Measurements from ENCODE around the gene TMCC1.
"Not testable (repeated sequence)": the region's sequence is repeated elsewhere in the genome, so short reads cannot be mapped to it uniquely, and the experiment has no call there.

The TMCC1 gene

DNA sequence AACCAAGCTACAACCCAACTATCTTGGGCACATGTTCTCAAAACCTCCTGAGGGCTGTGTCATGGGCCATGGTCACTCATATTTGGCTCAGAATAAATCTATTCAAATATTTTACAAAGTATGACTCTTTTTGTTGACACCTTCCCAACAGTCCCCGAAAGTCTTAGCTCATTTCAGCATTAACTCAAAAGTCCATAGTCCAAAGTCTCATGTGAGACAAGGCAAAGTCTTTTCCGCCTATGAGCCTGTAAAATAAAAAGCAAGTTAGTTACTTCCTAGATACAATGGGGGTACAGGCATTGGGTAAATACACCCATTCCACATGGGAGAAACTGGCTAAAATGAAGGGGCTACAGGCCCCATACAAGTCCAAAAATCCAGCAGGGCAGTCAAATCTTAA, 197.1 kb downstream of the TMCC1 start:
- Histone ChIP-seq H3K4me1 (ENCODE audit: control insufficient read depth, insufficient read depth, low read length) (peaks cover 12% of the 10 kb centered on the region), H3K36me3 (ENCODE audit: control insufficient read depth, insufficient read depth, low read length, severe bottlenecking) (peaks cover 29% of the 10 kb centered on the region)
- not testable (repeated sequence) for H3K4me3 ChIP-seq (ENCODE audit: low read length); H3K9ac ChIP-seq (ENCODE audit: low read length); H3K9me3 ChIP-seq (ENCODE audit: control insufficient read depth, low read length); DNase-seq (ENCODE audit: low read depth); H3K27me3 ChIP-seq (replicated peaks; ENCODE audit: control insufficient read depth, insufficient read depth, low read length)

DNA sequence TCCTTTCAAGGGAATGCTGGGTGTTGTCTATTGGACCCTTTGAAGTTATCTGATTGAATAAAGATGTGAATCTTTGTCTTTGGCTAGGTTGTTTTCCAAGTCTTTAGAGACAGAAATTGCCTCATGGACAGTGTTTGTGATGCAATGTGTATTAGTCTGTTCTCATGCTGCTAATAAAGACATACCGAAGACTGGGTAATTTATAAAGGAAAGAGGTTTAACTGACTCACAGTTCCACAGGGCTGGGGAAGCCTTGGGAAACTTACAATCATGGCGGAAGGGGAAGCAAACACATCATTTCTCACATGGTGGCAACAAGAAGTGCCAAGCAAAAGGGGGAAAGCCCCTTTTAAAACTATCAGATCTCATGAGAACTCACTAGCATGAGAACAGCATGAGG, 198.3 kb downstream of the TMCC1 start:
- peaks cover 12% of the 10 kb centered on the region for H3K4me1 ChIP-seq (ENCODE audit: control insufficient read depth, insufficient read depth, low read length)
- H3K9me3 ChIP-seq (ENCODE audit: control insufficient read depth, low read length), result no peaks in the 10 kb centered on the region
- DNase-seq (ENCODE audit: low read depth), result peak; percentile 44
- no peaks in the 10 kb centered on the region for H3K27me3 ChIP-seq (replicated peaks; ENCODE audit: control insufficient read depth, insufficient read depth, low read length)
- H3K36me3 ChIP-seq (ENCODE audit: control insufficient read depth, insufficient read depth, low read length, severe bottlenecking), result peaks cover 24% of the 10 kb centered on the region
- no peak overlapping the region for H3K9ac ChIP-seq (ENCODE audit: low read length)
- no peak overlapping the region for H3K4me3 ChIP-seq (ENCODE audit: low read length)

DNA sequence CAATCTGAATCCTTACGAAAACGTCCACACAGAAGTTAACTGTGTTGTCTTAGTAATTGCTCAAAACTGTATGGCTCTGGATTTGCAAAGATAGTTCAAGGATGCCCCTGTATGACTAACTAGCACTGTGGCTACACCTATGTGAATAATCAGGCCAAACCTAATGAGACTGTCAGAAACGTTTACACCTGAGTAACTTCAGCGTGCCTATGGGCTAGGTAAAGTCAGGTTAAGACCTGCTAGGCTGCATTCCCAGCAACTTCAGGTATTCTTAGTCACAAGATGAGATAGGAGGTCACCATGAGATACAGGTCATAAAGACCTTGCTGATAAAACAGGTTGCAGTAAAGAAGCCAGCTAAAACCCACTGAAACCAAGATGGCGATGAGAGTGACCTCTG, 199.3 kb downstream of the TMCC1 start:
- DNase-seq (ENCODE audit: low read depth), result no peak
- H3K27me3 ChIP-seq (replicated peaks; ENCODE audit: control insufficient read depth, insufficient read depth, low read length), result no peaks in the 10 kb centered on the region
- peaks cover 17% of the 10 kb centered on the region for H3K36me3 ChIP-seq (ENCODE audit: control insufficient read depth, insufficient read depth, low read length, severe bottlenecking)
- no peak overlapping the region for H3K4me3 ChIP-seq (ENCODE audit: low read length)
- peaks cover 10% of the 10 kb centered on the region for H3K4me1 ChIP-seq (ENCODE audit: control insufficient read depth, insufficient read depth, low read length)
- no peak overlapping the region for H3K9ac ChIP-seq (ENCODE audit: low read length)
- no peaks in the 10 kb centered on the region for H3K9me3 ChIP-seq (ENCODE audit: control insufficient read depth, low read length)

GRCh38 chr3:129692743-129693142, 200.8 kb downstream of the TMCC1 start:
- Histone ChIP-seq H3K36me3 (ENCODE audit: control insufficient read depth, insufficient read depth, low read length, severe bottlenecking) (peaks cover 15% of the 10 kb centered on the region), H3K4me3 (ENCODE audit: low read length) (no peak overlapping the region), H3K9me3 (ENCODE audit: control insufficient read depth, low read length) (no peaks in the 10 kb centered on the region), H3K9ac (ENCODE audit: low read length) (no peak overlapping the region), H3K4me1 (ENCODE audit: control insufficient read depth, insufficient read depth, low read length) (peaks cover 21% of the 10 kb centered on the region), H3K27me3 (replicated peaks; ENCODE audit: control insufficient read depth, insufficient read depth, low read length) (no peaks in the 10 kb centered on the region)
- DNase-seq (ENCODE audit: low read depth), result no peak

DNA sequence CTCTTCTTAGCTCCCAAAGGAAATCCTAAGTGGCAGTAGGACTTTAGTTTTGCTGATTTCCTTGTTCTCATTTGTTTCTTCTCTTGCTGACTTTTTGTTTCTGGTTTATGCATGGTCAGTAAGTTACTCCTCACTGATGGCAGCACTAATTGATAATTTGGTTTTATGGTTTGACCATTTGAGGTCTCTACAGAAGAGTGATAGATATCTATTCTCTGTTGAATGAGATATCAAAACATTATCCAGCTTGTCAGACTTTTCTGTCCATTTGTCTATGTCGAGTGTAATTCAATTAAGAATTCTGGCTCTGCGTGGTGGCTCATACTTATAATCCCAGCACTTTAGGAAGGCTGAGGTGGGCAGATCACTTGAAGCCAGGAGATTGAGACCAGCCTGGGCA, 202.5 kb downstream of the TMCC1 start:
- no peaks in the 10 kb centered on the region for H3K27me3 ChIP-seq (replicated peaks; ENCODE audit: control insufficient read depth, insufficient read depth, low read length)
- H3K4me1 ChIP-seq (ENCODE audit: control insufficient read depth, insufficient read depth, low read length), result peaks cover 30% of the 10 kb centered on the region
- no peak overlapping the region for H3K9ac ChIP-seq (ENCODE audit: low read length)
- DNase-seq (ENCODE audit: low read depth), result no peak
- H3K36me3 ChIP-seq (ENCODE audit: control insufficient read depth, insufficient read depth, low read length, severe bottlenecking), result peaks cover 6% of the 10 kb centered on the region
- no peak overlapping the region for H3K4me3 ChIP-seq (ENCODE audit: low read length)
- no peaks in the 10 kb centered on the region for H3K9me3 ChIP-seq (ENCODE audit: control insufficient read depth, low read length)

GRCh38 chr3:129690406-129690805, 203.1 kb downstream of the TMCC1 start:
- Histone ChIP-seq H3K27me3 (replicated peaks; ENCODE audit: control insufficient read depth, insufficient read depth, low read length) (no peaks in the 10 kb centered on the region), H3K9ac (ENCODE audit: low read length) (no peak overlapping the region), H3K9me3 (ENCODE audit: control insufficient read depth, low read length) (no peaks in the 10 kb centered on the region), H3K4me3 (ENCODE audit: low read length) (no peak overlapping the region), H3K4me1 (ENCODE audit: control insufficient read depth, insufficient read depth, low read length) (peaks cover 27% of the 10 kb centered on the region), H3K36me3 (ENCODE audit: control insufficient read depth, insufficient read depth, low read length, severe bottlenecking) (peaks cover 6% of the 10 kb centered on the region)
- DNase-seq (ENCODE audit: low read depth), result peak; percentile 50

- peak overlapping the region; percentile 70 for H3K9ac ChIP-seq (ENCODE audit: low read length)
- H3K27me3 ChIP-seq (replicated peaks; ENCODE audit: control insufficient read depth, insufficient read depth, low read length), result no peaks in the 10 kb centered on the region
- no peaks in the 10 kb centered on the region for H3K9me3 ChIP-seq (ENCODE audit: control insufficient read depth, low read length)
- peaks cover 6% of the 10 kb centered on the region for H3K36me3 ChIP-seq (ENCODE audit: control insufficient read depth, insufficient read depth, low read length, severe bottlenecking)
- H3K4me3 ChIP-seq (ENCODE audit: low read length), result peak overlapping the region; percentile 74
- no peak for DNase-seq (ENCODE audit: low read depth)
- H3K4me1 ChIP-seq (ENCODE audit: control insufficient read depth, insufficient read depth, low read length), result peaks cover 20% of the 10 kb centered on the region
These were observed 204.5 kb downstream of the TMCC1 start for GRCh38 chr3:129689036-129689435.

DNA sequence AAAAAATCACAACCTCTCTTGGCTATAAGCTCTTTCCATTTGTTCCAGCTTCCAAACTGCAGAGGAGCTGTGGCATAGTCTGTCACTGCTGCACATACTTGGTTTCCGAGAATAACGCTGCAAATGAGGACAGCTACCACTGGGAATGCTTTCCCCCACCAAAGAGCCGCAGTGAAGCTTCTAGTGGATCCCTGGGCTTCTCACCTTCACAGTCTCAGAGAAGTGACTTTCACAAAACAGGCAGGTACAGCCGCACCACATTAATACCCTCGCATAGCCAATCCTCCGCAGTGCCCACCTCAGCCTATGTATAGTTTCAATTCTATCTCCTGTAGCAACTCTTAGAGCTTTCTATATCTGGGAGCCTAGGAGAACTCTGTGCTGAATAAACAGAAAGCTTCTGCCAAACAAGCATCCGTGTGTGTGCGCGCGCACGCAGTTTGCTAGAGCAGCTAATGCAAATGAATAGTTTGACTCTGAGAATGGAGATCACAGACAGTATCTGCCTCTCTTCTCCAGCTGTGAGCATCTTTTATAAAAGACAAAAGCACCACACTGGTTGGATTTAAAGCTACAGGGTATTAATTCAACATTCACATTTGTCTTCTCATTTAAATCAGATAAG, 205.1 kb downstream of the TMCC1 start:
- Histone ChIP-seq H3K27me3 (replicated peaks; ENCODE audit: control insufficient read depth, insufficient read depth, low read length) (no peaks in the 10 kb centered on the region), H3K36me3 (ENCODE audit: control insufficient read depth, insufficient read depth, low read length, severe bottlenecking) (peaks cover 6% of the 10 kb centered on the region), H3K9ac (ENCODE audit: low read length) (peak overlapping the region; percentile 70), H3K4me1 (ENCODE audit: control insufficient read depth, insufficient read depth, low read length) (peaks cover 20% of the 10 kb centered on the region), H3K9me3 (ENCODE audit: control insufficient read depth, low read length) (no peaks in the 10 kb centered on the region), H3K4me3 (ENCODE audit: low read length) (peak overlapping the region; percentile 74)
- no peak for DNase-seq (ENCODE audit: low read depth)

DNA sequence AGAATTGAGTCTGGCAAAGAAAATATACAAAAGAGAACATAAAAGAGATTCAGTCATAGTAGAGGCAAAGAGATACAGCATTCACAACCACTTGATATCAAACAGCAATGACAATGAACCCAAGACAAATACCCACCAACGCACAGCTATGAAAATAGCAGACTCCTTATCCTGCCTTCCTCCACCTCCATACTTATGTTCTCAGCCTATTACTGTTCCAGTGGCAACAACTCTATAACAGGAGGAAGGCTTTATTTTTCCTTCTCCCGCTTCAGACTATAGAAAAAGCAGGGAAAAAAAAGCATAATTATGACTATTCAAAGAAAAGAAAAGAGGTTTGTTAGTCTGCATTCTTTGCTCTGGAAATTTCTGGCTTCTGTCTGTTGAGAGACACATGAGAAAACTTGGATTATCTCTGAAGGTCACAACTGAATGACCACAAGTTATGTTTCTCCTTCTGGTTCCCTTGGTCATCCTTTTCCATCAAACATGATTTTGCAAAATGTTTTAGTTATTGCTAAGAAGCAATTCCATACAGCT, 205.9 kb downstream of the TMCC1 start:
- Histone ChIP-seq H3K4me3 (ENCODE audit: low read length) (peak overlapping the region; percentile 74), H3K27me3 (replicated peaks; ENCODE audit: control insufficient read depth, insufficient read depth, low read length) (no peaks in the 10 kb centered on the region), H3K36me3 (ENCODE audit: control insufficient read depth, insufficient read depth, low read length, severe bottlenecking) (peaks cover 6% of the 10 kb centered on the region), H3K9me3 (ENCODE audit: control insufficient read depth, low read length) (no peaks in the 10 kb centered on the region), H3K4me1 (ENCODE audit: control insufficient read depth, insufficient read depth, low read length) (peaks cover 20% of the 10 kb centered on the region), H3K9ac (ENCODE audit: low read length) (peak overlapping the region; percentile 70)
- no peak for DNase-seq (ENCODE audit: low read depth)

- peaks cover 20% of the 10 kb centered on the region for H3K4me1 ChIP-seq (ENCODE audit: control insufficient read depth, insufficient read depth, low read length)
- no peaks in the 10 kb centered on the region for H3K27me3 ChIP-seq (replicated peaks; ENCODE audit: control insufficient read depth, insufficient read depth, low read length)
- no peak for DNase-seq (ENCODE audit: low read depth)
- H3K9me3 ChIP-seq (ENCODE audit: control insufficient read depth, low read length), result no peaks in the 10 kb centered on the region
- H3K36me3 ChIP-seq (ENCODE audit: control insufficient read depth, insufficient read depth, low read length, severe bottlenecking), result peaks cover 3% of the 10 kb centered on the region
- H3K4me3 ChIP-seq (ENCODE audit: low read length), result no peak overlapping the region
- no peak overlapping the region for H3K9ac ChIP-seq (ENCODE audit: low read length)
These were observed 206.6 kb downstream of the TMCC1 start for GRCh38 chr3:129686941-129687340.

GRCh38 chr3:129684270-129684669, 209.2 kb downstream of the TMCC1 start:
- H3K9me3 ChIP-seq (ENCODE audit: control insufficient read depth, low read length), result no peaks in the 10 kb centered on the region
- H3K9ac ChIP-seq (ENCODE audit: low read length), result no peak overlapping the region
- H3K36me3 ChIP-seq (ENCODE audit: control insufficient read depth, insufficient read depth, low read length, severe bottlenecking), result peaks cover 8% of the 10 kb centered on the region
- no peaks in the 10 kb centered on the region for H3K27me3 ChIP-seq (replicated peaks; ENCODE audit: control insufficient read depth, insufficient read depth, low read length)
- no peak for DNase-seq (ENCODE audit: low read depth)
- peaks cover 20% of the 10 kb centered on the region for H3K4me1 ChIP-seq (ENCODE audit: control insufficient read depth, insufficient read depth, low read length)
- H3K4me3 ChIP-seq (ENCODE audit: low read length), result no peak overlapping the region

DNA sequence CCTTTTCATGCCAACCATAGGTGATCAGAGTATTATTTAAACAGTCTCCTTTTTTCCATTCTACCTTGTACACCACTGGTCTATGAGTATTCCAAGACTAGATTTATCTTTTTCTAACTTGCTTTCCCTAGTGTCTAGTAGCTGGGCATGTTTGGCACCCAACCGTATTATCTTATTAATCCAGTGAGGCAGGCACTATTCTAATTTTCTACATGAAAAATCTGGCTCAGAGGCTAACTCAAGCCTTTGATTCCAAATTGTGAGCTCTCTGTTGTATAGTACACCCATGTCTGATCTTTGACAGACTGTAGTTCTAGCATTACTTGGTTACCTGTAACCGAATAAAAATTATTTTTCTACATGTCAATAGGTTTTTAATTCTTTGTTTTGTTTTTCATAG, 210.3 kb downstream of the TMCC1 start:
- no peak for DNase-seq (ENCODE audit: low read depth)
- Histone ChIP-seq H3K4me3 (ENCODE audit: low read length) (no peak overlapping the region), H3K9ac (ENCODE audit: low read length) (no peak overlapping the region), H3K4me1 (ENCODE audit: control insufficient read depth, insufficient read depth, low read length) (peaks cover 14% of the 10 kb centered on the region), H3K27me3 (replicated peaks; ENCODE audit: control insufficient read depth, insufficient read depth, low read length) (no peaks in the 10 kb centered on the region), H3K36me3 (ENCODE audit: control insufficient read depth, insufficient read depth, low read length, severe bottlenecking) (peaks cover 12% of the 10 kb centered on the region), H3K9me3 (ENCODE audit: control insufficient read depth, low read length) (no peaks in the 10 kb centered on the region)

Data from adipocyte (in vitro differentiated cells).